Stomach (tissue), 4 donors: Measurements from ENCODE around the gene TTC3.

ENCODE experiments used
- CTCF ChIP-seq, 7 experiments: fragments of 450-650 bp in 4 of 7; fragments of 200-600 bp in 3 of 7; sonication (generic) in 3 of 7; IDR thresholded peaks; one replicate each; pipeline ENCODE4 v1.5.1; 2016 to 2019; ENCODE audit warnings: antibody characterized with exemption in 7 of 7, control low read depth in 2 of 7, mild to moderate bottlenecking in 1 of 7
- POLR2A ChIP-seq, 4 donors: fragments of 450-650 bp; IDR thresholded peaks; one replicate each; pipeline ENCODE4 v1.6.1; 2016; ENCODE audit warnings: antibody characterized with exemption in 4 of 4, control low read depth in 2 of 4, mild to moderate bottlenecking in 1 of 4, moderate library complexity in 1 of 4
- POLR2AphosphoS5 ChIP-seq, 3 donors: sonication (generic); formaldehyde crosslinking; IDR thresholded peaks; one replicate each; pipeline ENCODE4 v1.6.1; 2016; ENCODE audit warnings: antibody characterized with exemption in 3 of 3

DNA sequence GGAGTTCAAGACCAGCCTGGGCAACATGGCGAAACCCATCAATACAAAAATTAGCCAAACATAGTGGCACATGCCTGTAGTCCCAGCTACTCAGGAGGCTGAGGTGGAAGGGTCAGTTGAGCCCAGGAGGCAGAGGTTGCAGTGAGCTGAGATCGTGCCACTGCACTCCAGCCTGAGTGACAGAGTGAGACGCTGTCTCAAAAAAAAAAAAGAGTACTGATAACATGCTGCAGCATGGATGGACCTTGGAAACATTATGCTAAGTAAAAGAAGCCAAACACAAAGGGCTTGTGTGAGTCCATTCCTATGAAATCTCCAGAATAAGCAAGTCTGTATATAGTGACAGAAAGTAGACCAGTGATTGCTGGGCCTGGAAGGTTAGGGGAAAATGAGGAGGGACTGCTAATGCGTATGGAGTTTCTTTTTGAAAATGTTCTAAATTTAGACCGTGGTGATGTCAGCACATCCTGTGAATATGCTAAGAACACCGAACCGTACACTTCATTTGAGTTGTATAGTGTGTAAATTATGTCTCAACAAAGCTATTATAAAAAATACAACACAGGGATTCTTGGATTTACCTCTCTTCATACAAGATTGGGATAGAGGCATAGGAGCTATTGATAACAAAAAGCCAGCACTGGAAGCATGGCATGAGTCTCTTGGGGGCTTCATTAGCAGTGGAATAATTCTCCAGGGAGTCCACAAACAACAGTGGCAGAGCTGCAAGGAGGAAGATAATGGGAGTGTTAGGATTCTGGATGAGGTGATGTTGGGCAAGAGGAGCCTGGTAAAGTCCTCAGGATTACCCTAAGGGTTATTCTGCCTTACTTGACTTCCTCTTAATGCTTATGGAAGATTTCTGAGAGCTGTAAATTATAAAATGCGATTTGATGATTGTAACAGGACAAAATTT is 73.5 kb downstream of the TTC3 start:
- no peak for TF ChIP-seq CTCF (IDR thresholded peaks at IDR 0.05)
- TF ChIP-seq POLR2A (IDR thresholded peaks at IDR 0.05), result no peak
- TF ChIP-seq POLR2AphosphoS5 (IDR thresholded peaks at IDR 0.05), result no peak
